H4 (cell line): ENCODE measurements around the gene NUP98. TPM values are rescaled to one million over a fixed set of nuclear protein-coding genes. Genes with fewer than 3 reads are reported as not detected.
"Not testable (repeated sequence)": the region's sequence is repeated elsewhere in the genome, so short reads cannot be mapped to it uniquely, and the experiment has no call there.

Experiments
- DNase-seq: peaks from one replicate; pipeline ENCODE4 v3.0.0-alpha.2; 2015; ENCODE audit warnings: low spot score
- total RNA-seq: library from RNA; depleted of rRNA; stranded (reverse); fragments of >200 nt; shearing (Covaris generic); gene quantifications from 2 replicates; pipeline ENCODE4 v1.2.3, GENCODE V29; 2014

Gene NUP98
- total RNA-seq, 1 experiment from 2014 or later: 101 TPM

- no peak for DNase-seq
Measured at GRCh38 chr11:3799143-3799542, 1.8 kb upstream of the NUP98 start.

GRCh38 chr11:3796801-3797328 lies 489 bp downstream of the NUP98 start:
- no peak for DNase-seq

DNA sequence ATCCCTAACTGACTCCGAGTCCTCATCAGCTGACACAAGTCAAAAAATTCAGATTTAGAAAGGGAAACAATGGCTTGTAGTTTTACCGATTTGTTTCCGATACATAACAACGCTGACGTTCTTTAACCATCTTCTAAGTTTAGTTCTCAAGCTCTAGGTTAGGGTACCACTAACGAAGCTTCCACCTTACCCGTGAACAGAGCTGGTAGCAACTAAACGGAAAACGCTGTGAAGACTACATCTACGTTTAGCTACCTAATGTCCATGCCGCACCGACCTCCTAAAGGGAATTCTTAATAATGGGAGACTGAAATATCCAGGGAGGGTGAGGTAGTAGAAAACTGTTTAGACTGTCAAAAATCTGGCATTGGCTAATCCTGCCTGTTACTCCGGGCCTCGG lies 1.0 kb downstream of the NUP98 start:
- DNase-seq: no peak

GRCh38 chr11:3796002-3796311 lies 1.4 kb downstream of the NUP98 start:
- no peak for DNase-seq

DNA sequence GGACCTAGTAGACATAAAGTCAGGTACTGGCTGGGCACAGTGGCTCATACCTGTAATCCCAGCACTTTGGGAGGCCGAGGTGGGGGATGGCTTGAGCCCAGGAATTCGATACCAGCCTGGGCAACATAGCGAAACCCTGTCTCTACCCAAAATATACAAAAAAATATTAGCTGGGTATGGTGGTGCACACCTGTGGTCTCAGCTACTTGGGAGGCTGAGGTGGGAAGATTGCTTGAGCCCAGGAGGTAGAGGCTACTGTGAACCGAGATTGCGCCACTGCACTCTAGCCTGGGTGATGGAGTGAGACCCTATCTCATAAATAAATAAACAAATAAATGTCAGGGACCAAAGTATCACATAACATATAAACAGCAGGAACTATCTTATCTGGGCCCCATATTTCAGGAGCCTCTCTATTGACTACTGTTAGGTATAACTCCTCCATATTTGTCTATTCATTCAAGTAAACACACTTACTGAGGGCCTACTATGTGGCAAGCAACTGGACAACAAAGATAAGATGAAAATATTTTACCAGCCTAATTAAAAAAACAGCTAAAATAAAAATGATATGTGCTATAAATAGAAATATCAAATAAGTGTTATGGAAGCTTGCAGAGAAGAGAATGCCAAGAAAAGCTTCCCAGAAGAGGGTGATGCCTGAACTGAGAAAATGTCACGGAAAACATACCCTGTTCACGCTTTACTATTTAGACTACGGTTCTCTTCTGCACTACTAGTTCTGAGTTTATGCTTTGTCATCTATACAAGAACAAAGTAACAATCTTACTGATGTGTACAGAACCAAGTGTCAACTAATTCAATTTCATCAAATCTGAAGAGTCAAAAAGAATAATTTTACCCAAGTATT lies 2.0 kb downstream of the NUP98 start:
- DNase-seq: no peak

DNA sequence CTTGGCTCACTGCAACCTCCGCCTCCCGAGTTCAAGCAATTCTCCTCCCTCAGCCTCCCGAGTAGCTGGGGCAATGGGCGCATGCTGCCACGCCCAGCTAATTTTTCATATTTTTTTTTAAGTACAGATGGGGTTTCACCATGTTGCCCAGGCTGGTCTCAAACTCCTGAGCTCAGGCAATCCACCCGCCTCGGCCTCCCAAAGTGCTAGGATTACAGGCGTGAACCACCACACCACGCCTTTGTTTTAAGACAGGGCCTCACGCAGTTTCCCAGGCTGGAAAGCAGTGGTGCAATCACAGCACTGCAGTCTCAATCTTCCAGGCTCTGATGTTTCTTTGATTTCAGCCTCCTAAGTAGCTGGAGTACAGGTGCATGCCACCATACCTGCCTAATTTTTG lies 3.0 kb downstream of the NUP98 start:
- DNase-seq: not testable (repeated sequence)

DNA sequence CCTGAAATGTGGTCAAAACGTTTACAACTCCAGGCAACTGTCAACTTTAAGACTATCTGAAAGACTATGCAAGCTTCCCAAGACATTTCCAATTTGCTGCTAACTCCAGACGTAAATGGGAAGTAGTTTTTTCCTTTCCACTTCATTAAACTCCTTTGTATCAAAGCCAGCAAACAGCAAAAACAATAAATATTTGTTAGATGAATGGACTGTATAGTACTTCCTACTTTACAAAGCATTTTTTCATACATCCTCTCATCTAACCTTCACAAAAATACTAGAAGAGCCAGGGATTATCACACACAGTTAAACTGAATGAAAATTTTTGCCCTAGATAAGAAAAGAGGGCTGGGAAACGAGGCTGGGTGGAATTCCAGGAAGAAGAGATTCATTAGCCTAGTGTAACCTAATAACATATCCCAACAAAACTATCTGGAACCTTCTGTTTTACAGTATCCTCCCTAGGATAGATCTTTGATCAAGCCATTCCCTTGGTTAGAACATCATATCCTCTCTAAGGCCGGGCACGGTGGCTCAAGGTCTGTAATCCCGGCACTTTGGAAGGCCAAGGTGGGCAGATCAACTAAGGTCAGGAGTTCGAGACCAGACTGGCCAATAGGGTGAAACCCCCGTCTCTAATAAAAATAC lies 10.4 kb downstream of the NUP98 start:
- no peak for DNase-seq

DNA sequence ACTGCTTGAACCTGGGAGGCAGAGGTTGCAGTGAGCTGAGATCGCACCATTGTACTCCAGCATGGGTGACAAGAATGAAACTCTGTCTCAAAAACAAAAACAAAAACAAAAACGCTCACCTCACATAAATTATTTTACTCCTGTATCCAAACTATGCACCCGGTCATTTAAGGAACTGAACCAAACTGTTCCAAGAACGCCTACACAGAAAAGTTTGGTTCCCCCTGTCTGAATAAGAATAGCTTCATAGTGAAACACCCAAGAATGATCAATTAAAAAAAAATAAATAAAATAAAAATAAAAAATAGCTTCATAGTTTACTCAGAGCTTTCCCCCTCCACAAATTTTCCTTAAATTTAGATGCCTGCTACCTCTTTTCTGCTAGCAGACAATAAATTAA lies 13.7 kb downstream of the NUP98 start:
- DNase-seq: no peak

DNA sequence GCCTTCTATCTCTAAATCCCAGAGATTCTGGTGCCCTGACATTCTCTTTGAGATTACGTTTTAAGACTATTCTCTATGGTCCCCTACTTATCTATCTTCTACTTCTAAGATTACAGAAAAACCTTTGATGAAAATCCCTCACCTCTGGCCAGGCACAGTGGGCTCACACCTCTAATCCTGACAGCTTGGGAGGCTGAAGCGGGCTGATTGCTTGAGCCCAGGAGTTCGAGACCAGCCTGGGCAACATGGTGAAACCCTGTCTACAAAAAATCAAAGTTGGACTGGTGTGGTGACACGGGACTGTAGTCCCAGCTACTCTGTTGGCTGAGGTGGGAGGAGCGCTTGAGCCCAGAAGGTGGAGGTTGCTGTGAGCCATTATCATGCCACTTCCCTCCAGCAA lies 14.4 kb downstream of the NUP98 start:
- DNase-seq: no peak

DNA sequence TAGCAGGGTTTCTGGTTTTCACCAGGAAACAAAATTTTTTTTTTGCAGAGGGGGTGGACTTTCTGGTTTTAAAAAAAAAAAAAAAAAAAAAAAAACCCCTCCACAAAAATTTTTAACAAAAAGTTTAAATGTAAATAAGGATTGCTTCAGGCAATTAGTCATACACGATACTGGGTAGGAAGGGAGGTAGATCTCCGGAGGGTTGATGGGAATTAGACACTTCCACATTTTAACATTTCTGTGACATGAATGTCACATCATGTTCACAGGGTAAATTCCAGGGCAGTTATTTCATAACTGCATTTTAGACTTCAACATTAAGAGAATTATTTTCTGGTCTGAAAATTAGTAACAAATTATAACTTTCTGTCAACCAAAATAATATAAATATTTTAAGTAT lies 15.9 kb downstream of the NUP98 start:
- no peak for DNase-seq

DNA sequence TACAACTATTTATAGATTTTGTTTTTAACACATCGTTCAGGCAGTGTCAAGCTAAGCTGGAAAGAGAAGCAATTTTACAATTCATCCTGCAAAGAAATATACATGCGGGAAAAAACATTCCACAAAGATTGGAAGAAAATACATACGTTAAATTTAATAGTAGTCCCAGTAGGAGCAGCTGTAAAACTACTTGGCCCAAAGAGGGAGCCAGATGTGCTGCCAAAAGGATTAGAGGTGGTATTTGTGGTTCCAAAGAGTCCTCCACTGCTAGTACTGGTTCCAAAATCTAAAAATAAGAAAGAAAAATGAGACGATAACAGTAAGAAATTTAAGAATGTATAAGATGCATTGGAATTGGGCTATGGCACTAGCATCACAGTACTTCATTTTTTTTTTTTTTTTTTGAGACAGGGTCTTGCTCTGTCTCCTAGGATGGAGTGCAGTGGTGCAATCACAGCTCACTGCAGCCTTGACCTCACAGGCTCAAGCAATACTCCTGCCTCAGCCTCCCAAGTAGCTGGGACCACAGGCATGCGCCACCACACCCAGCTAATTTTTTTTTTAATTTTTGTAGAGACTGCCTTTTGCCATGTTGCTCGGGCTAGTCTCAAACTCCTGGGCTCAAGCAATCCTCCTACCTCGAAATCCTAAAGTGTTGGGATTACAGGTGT lies 21.5 kb downstream of the NUP98 start:
- DNase-seq: no peak

- no peak for DNase-seq
Measured at GRCh38 chr11:3773180-3773579, 24.2 kb downstream of the NUP98 start.

GRCh38 chr11:3767536-3767935 lies 29.8 kb downstream of the NUP98 start:
- DNase-seq: no peak

DNA sequence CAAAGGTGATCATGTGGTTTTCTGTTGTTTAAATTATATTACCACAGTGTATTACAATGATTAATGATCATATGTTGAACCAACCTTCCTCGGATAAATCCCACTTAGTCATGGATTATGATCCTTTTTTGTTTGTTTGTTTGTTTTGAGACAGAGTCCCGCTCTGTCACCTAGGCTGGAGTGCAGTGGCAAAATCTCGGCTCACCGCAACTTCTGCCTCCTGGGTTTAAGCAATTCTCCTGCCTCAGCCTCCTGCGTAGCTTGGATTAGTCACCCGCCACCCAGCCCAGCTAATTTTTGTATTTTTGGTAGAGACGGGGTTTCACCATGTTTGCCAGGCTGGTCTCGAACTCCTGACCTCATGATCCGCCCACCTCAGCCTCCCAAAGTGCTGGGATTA lies 30.5 kb downstream of the NUP98 start:
- not testable (repeated sequence) for DNase-seq

- DNase-seq: no peak
Measured at GRCh38 chr11:3764266-3764665, 33.1 kb downstream of the NUP98 start.

DNA sequence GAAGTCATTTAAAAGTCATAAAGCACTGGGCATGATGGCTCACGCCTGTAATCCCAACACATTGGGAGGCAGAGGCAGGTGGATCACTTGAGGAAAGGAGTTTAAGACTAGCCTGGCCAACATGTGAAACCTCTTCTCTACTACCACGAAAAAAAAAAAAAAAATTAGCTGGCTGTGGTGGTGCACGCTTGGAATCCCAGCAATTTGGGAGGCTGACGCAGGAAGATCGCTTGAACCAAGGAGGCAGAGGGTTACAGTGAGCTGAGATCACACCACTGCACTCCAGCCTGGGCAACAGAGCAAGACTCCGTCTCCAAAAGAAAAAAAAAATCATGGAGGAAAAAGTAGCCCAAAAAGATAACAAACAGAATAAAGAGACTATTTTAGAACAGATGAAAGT lies 42.2 kb downstream of the NUP98 start:
- no peak for DNase-seq

- DNase-seq: no peak
Measured at GRCh38 chr11:3753110-3753509, 44.2 kb downstream of the NUP98 start.

GRCh38 chr11:3747704-3748103 lies 49.6 kb downstream of the NUP98 start:
- DNase-seq: no peak

DNA sequence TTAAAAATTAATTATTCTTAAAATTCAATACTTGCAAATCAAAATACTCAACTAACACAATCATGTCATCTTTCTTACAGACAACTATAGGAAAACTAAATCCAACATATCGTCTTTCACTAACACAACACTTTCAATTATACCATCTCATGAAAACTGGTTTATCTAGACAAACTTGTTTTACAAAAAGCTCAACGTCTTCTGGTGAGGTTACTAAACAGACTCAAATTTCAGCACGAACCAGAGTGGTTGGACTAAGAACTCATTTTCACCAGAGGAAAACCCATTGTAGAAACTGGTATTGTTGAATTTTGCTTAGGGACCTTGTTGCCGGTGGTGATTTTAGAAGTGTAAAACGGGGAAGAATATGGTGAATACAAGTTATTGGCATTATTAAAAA lies 52.2 kb downstream of the NUP98 start:
- no peak for DNase-seq

- no peak for DNase-seq
Measured at GRCh38 chr11:3738723-3739122, 58.6 kb downstream of the NUP98 start.

DNA sequence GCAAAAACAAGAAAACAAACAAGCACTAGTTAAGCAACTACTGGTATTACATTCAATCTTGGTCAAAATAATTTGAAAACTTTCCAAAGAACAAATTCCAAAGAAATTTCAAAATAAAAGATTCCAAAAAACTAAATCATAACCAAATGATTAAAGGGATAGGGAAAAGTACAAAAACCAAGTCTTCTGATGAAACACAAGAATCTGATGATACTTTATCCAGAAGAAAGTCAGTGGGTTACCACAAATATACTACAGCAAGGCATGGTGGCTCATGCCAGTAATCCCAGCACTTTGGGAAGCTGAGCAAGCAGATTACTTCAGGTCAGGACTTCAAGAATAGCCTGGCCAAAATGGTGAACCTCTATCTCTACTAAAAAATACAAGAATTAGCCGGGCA lies 59.1 kb downstream of the NUP98 start:
- no peak for DNase-seq

GRCh38 chr11:3737386-3737933 lies 59.9 kb downstream of the NUP98 start:
- no peak for DNase-seq

GRCh38 chr11:3736816-3737215 lies 60.5 kb downstream of the NUP98 start:
- DNase-seq: no peak
